GM19463 (cell line): ENCODE data around the gene TTC7B.

ENCODE experiments used
- ATAC-seq: cut with Tn5 transposase; IDR thresholded peaks from one replicate; pipeline ENCODE4 v1.9.1; 2021; ENCODE audit warnings: mild to moderate bottlenecking, moderate library complexity; ENCODE audit not compliant: unreplicated experiment

The TTC7B gene

GRCh38 chr14:90605430-90605829 lies 210.8 kb downstream of the TTC7B start:
- ATAC-seq: no peak

GRCh38 chr14:90604356-90604755 lies 211.9 kb downstream of the TTC7B start:
- no peak for ATAC-seq

- ATAC-seq: no peak
These were observed 212.4 kb downstream of the TTC7B start for GRCh38 chr14:90603841-90604240.

GRCh38 chr14:90603336-90603735 lies 212.9 kb downstream of the TTC7B start:
- no peak for ATAC-seq

- ATAC-seq: no peak
These were observed 214.0 kb downstream of the TTC7B start for GRCh38 chr14:90602088-90602687.

- no peak for ATAC-seq
These were observed 214.7 kb downstream of the TTC7B start for GRCh38 chr14:90601563-90601962.

- ATAC-seq: no peak
These were observed 215.6 kb downstream of the TTC7B start for GRCh38 chr14:90600619-90601018.

GRCh38 chr14:90599748-90600507 lies 216.3 kb downstream of the TTC7B start:
- no peak for ATAC-seq

- no peak for ATAC-seq
These were observed 216.9 kb downstream of the TTC7B start for GRCh38 chr14:90599339-90599738.

- no peak for ATAC-seq
These were observed 218.3 kb downstream of the TTC7B start for GRCh38 chr14:90597961-90598360.

GRCh38 chr14:90596733-90597132 lies 219.5 kb downstream of the TTC7B start:
- no peak for ATAC-seq

- no peak for ATAC-seq
These were observed 222.8 kb downstream of the TTC7B start for GRCh38 chr14:90593254-90594040.

- no peak for ATAC-seq
These were observed 223.6 kb downstream of the TTC7B start for GRCh38 chr14:90592655-90593054.

GRCh38 chr14:90587918-90588317 lies 228.3 kb downstream of the TTC7B start:
- ATAC-seq: no peak

GRCh38 chr14:90587252-90587910 lies 228.8 kb downstream of the TTC7B start:
- ATAC-seq: no peak

GRCh38 chr14:90585106-90585505 lies 231.1 kb downstream of the TTC7B start:
- no peak for ATAC-seq

GRCh38 chr14:90583916-90584605 lies 232.2 kb downstream of the TTC7B start:
- ATAC-seq: no peak

- no peak for ATAC-seq
These were observed 232.8 kb downstream of the TTC7B start for GRCh38 chr14:90583427-90583826.

GRCh38 chr14:90582166-90582565 lies 234.1 kb downstream of the TTC7B start:
- ATAC-seq: no peak

- no peak for ATAC-seq
These were observed 234.5 kb downstream of the TTC7B start for GRCh38 chr14:90581745-90582144.
